Activated CD4-positive, CD25-positive, alpha-beta regulatory T cell (primary cell): ENCODE data around the gene SNX21.
A peak's percentile ranks its signal among the peaks of the same experiment; 100 is the strongest.
"Not testable (repeated sequence)": the region's sequence is repeated elsewhere in the genome, so short reads cannot be mapped to it uniquely, and the experiment has no call there.

Experiments
- DNase-seq, 4 experiments: peaks; one replicate each; lab custom pipeline; 2025; lab: John Stamatoyannopoulos, UW

SNX21 gene

GRCh38 chr20:45823949-45824835, 9.4 kb upstream of the SNX21 start:
- DNase-seq, result peak in 3 of 4 experiments; percentile 5 to 15 (median 14)

- DNase-seq, result no peak
These were observed 7.1 kb upstream of the SNX21 start for GRCh38 chr20:45826381-45827019.

GRCh38 chr20:45827030-45827652, 6.5 kb upstream of the SNX21 start, which contains the start of gene TNNC2:
TSS of gene TNNC2 (minus strand) at chr20:45827312. CDS start at chr20:45827248, 64 bp downstream.
- no peak for DNase-seq

GRCh38 chr20:45827712-45828111, 5.9 kb upstream of the SNX21 start:
- DNase-seq, result no peak

- DNase-seq, result no peak
These were observed 5.0 kb upstream of the SNX21 start for GRCh38 chr20:45828589-45828988.

GRCh38 chr20:45829673-45830106, 3.9 kb upstream of the SNX21 start:
- DNase-seq, result not testable (repeated sequence)

- no peak for DNase-seq
These were observed 980 bp upstream of the SNX21 start for GRCh38 chr20:45832619-45833018.

- DNase-seq, result peak in 2 of 4 experiments; percentile 7 to 24
These were observed 541 bp downstream of the SNX21 start for GRCh38 chr20:45833883-45834796.

- no peak for DNase-seq
These were observed 1.2 kb downstream of the SNX21 start for GRCh38 chr20:45834797-45835161.

- no peak for DNase-seq
These were observed 1.7 kb downstream of the SNX21 start for GRCh38 chr20:45835329-45835765.

- DNase-seq, result no peak
These were observed 2.2 kb downstream of the SNX21 start for GRCh38 chr20:45835825-45836224.

- no peak for DNase-seq
These were observed 3.2 kb downstream of the SNX21 start for GRCh38 chr20:45836841-45837240.

GRCh38 chr20:45840700-45841198, 7.2 kb downstream of the SNX21 start:
- no peak for DNase-seq

GRCh38 chr20:45841407-45842129, 8.0 kb downstream of the SNX21 start:
- no peak for DNase-seq

GRCh38 chr20:45842169-45842812, 8.7 kb downstream of the SNX21 start:
- no peak for DNase-seq

GRCh38 chr20:45843506-45843905, 9.9 kb downstream of the SNX21 start:
- no peak for DNase-seq

- no peak for DNase-seq
These were observed 11.9 kb downstream of the SNX21 start for GRCh38 chr20:45845452-45845851.

- no peak for DNase-seq
These were observed 14.8 kb downstream of the SNX21 start for GRCh38 chr20:45848421-45848820.

- DNase-seq, result no peak
These were observed 15.5 kb downstream of the SNX21 start for GRCh38 chr20:45848969-45849582.

GRCh38 chr20:45850238-45850637, 16.6 kb downstream of the SNX21 start:
- no peak for DNase-seq
